C4-2B (cell line): ENCODE results near the gene BRD7.

Source experiments
- CTCF ChIP-seq: fragments of 450-650 bp; conservative IDR thresholded peaks from 2 replicates; pipeline ENCODE4 v1.5.1; 2017; ENCODE audit warnings: mild to moderate bottlenecking
- ZFX ChIP-seq: fragments of 450-650 bp; IDR thresholded peaks from 2 replicates; pipeline ENCODE4 v1.6.1; 2017

GRCh38 chr16:50316102-50316847, 52.5 kb downstream of the BRD7 start:
- TF ChIP-seq CTCF (no peak), ZFX (no peak)
